ENCODE data around the gene EXOC3L4. TPM values are rescaled to one million over a fixed set of nuclear protein-coding genes. Genes with fewer than 3 reads are reported as not detected.

EXOC3L4 gene
- under 1 TPM in 2 of 4 donors, not detected in 2; 0.22 to 0.68 TPM for total RNA-seq

- no peak for TF ChIP-seq CTCF (IDR thresholded peaks at IDR 0.05; ENCODE audit: low read depth)
These were observed at the start of gene EXOC3L4 for GRCh38 chr14:103094406-103095209. TSS of gene EXOC3L4 (plus strand) at chr14:103094725. CDS start at chr14:103100220, 5,495 bp downstream.

- TF ChIP-seq CTCF (IDR thresholded peaks at IDR 0.05; ENCODE audit: low read depth) = no peak
These were observed 49.1 kb upstream of the EXOC3L4 start for GRCh38 chr14:103045371-103045869.

GRCh38 chr14:103050935-103051334 is 43.6 kb upstream of the EXOC3L4 start:
- TF ChIP-seq CTCF (IDR thresholded peaks at IDR 0.05; ENCODE audit: low read depth) = no peak

DNA sequence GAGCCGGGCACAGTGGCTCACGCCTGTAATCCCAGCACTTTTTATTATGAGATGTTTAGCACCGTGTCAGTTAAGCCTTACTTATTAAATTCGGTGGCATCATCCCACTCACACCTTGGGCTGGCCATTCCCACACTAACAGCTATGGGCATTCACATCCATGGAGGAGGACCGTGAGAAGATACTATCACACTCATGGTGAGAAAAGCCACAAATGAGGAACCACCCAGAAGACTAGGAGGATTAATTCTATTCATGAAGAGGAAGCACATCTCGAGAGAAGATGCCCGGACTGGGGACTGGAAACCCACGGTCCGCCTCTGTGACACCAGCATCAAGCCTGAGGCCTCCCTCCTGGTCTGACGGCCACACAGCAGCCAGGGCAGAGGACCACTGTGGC is 42.1 kb upstream of the EXOC3L4 start:
- no peak for TF ChIP-seq CTCF (IDR thresholded peaks at IDR 0.05; ENCODE audit: low read depth)

- TF ChIP-seq CTCF (IDR thresholded peaks at IDR 0.05; ENCODE audit: low read depth) = no peak
These were observed 38.8 kb upstream of the EXOC3L4 start for GRCh38 chr14:103055695-103056094.

GRCh38 chr14:103056322-103057027 is 38.0 kb upstream of the EXOC3L4 start:
- TF ChIP-seq CTCF (IDR thresholded peaks at IDR 0.05; ENCODE audit: low read depth) = no peak

DNA sequence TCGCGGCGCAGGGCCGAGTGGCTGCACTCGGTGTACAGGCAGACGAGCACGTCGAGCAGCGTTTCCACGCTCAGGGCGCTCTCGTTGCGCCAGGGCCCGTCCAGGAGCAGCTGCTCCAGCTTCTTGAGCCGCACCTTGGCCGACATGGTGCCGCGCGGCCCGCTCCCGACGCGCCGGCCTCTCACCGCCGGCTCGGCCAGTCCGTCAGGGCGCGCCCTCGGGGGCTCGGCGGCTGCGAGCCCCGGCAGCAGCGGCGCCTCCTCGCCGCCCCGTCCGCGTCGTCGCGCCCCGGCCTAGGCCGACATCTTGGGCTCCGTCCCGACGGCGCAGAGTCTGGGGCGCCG is 37.5 kb upstream of the EXOC3L4 start:
- no peak for TF ChIP-seq CTCF (IDR thresholded peaks at IDR 0.05; ENCODE audit: low read depth)
